Astrocyte of the hippocampus (primary cell): Measurements from ENCODE around the gene PAK5.

Experiments used
- DNase-seq: peaks from one replicate; pipeline ENCODE4 v3.0.0; 2011; ENCODE audit warnings: low read depth, low spot score

Gene PAK5

DNA sequence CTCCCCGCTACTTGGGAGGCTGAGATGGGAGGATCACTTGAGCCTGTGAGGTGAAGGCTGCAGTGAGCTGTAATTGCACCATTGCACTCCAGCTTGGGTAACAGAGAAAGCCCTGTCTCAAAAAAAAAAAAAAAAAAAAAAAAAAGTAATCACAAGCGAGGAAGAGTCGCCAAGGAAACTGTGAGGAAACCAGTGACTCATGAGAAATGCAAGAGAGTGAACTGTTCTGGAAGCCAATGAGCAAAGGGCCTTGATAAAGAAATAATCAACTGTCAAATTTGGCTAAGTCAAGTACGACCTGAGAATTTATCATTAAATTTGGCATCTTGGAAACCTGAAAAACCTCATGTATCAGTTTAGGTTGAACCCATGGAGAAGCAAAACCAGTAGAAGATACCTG, 340.6 kb downstream of the PAK5 start:
- DNase-seq: no peak

DNA sequence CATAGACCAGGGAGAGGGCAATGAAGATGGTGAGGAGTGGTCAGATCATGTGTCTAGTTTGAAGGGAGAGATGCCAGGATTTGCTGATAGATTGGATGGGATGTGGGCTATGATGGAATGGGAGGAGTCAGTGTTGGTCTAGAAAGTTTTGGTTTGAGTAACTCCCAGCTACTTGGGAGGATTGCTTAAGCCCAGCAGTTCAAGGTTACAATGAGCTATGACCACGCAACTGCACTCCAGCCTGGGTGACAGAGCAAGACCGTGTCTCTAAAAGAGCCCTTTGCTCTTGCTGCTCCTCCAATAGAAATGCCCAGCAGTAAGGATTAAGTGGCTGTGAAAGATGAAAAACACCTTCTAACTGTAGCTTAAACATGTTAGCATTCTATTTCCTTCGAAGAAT, 342.7 kb downstream of the PAK5 start:
- DNase-seq: no peak

DNA sequence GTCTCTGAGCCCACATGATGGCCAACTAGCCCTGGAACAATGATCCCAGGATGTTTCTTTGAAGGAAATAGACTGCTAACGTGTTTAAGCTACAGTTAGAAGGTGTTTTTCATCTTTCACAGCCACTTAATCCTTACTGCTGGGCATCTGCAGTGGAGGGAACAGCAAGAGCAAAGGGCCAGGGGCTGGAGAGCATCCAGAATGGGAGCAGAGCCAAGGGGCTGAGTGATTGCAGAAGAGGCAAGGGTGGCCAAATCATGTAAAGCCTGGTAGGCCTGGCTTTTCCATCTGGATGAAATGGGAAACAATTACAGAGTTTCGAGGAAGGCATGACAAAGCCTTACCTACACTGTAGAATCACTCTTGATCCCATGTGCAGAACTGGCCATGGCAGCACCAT, 343.2 kb downstream of the PAK5 start:
- no peak for DNase-seq

GRCh38 chr20:9493803-9494202, 345.1 kb downstream of the PAK5 start:
- no peak for DNase-seq

GRCh38 chr20:9492067-9492466, 346.8 kb downstream of the PAK5 start:
- no peak for DNase-seq

DNA sequence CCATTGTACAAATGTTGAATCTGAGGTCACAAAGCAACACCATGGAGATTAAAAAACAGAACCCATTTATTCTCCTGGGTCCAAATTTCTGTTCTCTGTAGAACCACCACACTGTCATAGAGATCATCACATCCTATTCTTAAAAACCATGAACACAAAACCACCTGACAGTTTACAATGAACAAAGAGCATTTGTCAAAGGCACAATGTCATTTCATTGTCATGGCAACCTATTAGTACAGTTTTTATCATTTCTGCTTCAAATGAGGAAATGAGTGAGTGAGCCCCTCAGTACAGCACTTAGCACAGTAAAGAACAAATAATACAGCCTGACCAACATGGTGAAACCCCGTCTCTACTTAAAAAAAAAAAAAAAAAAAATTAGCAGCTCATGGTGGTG, 347.6 kb downstream of the PAK5 start:
- DNase-seq: no peak

DNA sequence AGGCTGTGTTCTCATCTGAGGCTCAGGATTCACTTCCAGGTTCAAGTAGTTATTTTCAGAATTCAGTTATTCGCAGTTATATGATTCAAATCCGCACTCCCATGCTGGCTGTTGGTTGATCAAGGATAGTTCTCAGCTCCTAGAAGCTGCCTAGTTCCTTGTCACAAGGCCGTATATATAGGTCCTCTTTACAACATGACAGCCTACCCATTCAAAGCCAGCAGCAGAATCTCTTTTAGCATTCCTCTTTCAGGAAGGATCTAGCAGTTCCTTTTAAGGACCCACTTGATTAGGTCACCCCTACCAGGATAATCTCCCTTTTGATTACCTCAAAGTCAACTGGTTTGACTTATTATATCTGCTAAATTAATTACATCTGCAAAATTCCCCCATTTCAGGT, 348.2 kb downstream of the PAK5 start:
- DNase-seq: no peak

GRCh38 chr20:9490161-9490560, 348.7 kb downstream of the PAK5 start:
- DNase-seq: no peak

DNA sequence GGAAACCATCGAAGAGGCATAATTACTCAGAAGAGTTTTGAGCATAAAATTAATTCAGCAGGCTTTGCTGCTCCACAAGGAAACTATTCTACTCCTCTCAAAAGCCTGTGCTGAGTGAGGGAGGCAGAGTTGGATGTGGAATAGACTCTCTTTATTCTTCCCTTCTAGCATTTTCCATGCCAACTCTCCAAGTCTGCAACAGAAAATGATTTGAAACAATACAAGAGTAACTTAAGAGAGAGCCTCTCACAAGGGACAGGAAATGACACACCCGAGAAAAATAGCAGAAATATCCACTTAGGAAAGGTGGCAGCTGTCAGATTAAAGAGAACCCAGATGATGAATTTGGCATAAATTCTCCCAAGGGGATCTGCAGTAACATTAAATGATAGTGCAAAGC, 350.8 kb downstream of the PAK5 start:
- no peak for DNase-seq
